Activated T-helper 2 cell treated with anti-CD3 and anti-CD28 coated beads, Interferon-gamma antibody, Interleukin-2, Interleukin-4, amounts not matched to agents 10 μg/mL and 5 μg/mL and 100 μg/mL, durations not matched to agents 14 hours and 24 hours and 36 hours (primary cell): Measurements from ENCODE around the gene SLC19A1. TPM values are rescaled to one million over a fixed set of nuclear protein-coding genes. Genes with fewer than 3 reads are reported as not detected.

Source experiments
- DNase-seq: peaks from one replicate; pipeline ENCODE4 v3.0.0; 2021; ENCODE audit warnings: low spot score
- H3K27ac Mint-ChIP-seq: one replicate; pipeline ENCODE4 v1.8.0; 2021; ENCODE audit warnings: mixed read lengths
- H3K27me3 Mint-ChIP-seq: one replicate; pipeline ENCODE4 v1.8.0; 2021; ENCODE audit warnings: low read depth, mixed read lengths
- H3K36me3 Mint-ChIP-seq: one replicate; pipeline ENCODE4 v1.8.0; 2021; ENCODE audit warnings: low read depth, mixed read lengths
- H3K4me1 Mint-ChIP-seq: one replicate; pipeline ENCODE4 v1.8.0; 2021; ENCODE audit warnings: low read depth, mixed read lengths
- H3K4me3 Mint-ChIP-seq: one replicate; pipeline ENCODE4 v1.8.0; 2021; ENCODE audit warnings: low read depth, mild to moderate bottlenecking, moderate library complexity, mixed read lengths
- H3K9me3 Mint-ChIP-seq: one replicate; pipeline ENCODE4 v1.8.0; 2021; ENCODE audit warnings: mixed read lengths
- intact Hi-C: fragments of 100-400 bp; cut with micrococcal nuclease; formaldehyde crosslinking; loops from one replicate; pipeline ENCODE4 v1.15.1; 2023
- total RNA-seq: library from RNA; stranded (reverse); gene quantifications from 2 replicates; pipeline ENCODE4 v1.2.3, GENCODE V29; 2022

SLC19A1 gene
- total RNA-seq, 1 donor from 2014 or later: 68.1 TPM

DNA sequence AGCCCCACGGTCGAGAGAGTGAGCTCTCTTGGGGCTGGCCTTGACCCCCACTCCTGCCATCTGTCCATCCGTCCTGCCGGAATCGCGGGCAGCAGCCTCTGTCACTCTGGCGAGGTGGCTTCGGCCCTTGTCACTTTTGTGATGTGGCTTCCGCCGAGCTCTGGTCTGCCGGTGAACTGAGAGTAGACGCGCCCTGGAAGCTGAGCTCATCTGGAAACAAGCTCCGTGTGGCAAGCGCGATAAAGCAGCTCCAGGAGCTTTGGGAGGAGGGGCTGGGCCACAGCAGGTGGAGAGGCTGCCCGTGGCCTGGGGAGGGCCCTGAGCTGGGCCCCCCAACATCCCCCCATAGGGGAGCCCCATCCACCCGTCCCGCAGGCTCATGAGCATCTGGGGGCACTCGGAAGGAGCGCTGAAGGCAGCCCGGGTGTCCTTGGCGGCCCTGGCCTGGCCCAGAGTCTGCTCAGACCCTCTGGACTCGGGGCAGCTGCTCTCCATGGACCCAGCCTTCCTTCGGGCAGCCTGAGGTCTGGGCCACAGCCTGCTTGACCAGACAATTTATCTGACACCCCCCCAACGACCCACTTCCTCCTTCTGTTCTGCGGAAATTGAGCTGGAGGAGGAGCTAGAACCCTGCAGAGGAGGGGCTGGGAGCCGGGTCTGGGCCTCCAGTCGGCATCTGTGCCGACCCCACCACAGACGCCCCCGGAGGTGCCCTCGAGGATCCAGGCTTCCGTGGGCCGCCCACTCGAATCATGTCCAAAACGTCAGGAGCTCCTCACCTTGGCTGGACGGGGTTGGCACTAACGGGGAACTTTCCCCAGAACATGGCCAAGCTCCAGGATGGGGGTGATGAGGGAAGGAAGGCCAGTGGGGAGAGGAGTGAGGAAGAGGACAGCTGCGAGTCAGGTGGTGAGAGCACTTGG, 59.1 kb downstream of the SLC19A1 start:
- peak; percentile 52 for DNase-seq
- peak overlapping the region; percentile 18 for H3K4me3 Mint-ChIP-seq
- no peaks in the 10 kb centered on the region for H3K27me3 Mint-ChIP-seq
- intact Hi-C loops: no loop called here
- H3K9me3 Mint-ChIP-seq: no peaks in the 10 kb centered on the region
- H3K36me3 Mint-ChIP-seq: no peaks in the 10 kb centered on the region
- H3K27ac Mint-ChIP-seq: peak overlapping the region; percentile 87
- peaks cover 16% of the 10 kb centered on the region for H3K4me1 Mint-ChIP-seq

GRCh38 chr21:45481977-45482898, 60.0 kb downstream of the SLC19A1 start:
- DNase-seq: no peak
- Mint-ChIP-seq H3K9me3 (no peaks in the 10 kb centered on the region), H3K4me3 (peak overlapping the region; percentile 18), H3K36me3 (no peaks in the 10 kb centered on the region), H3K27ac (peak overlapping the region; percentile 87), H3K4me1 (peaks cover 19% of the 10 kb centered on the region), H3K27me3 (no peaks in the 10 kb centered on the region)
- intact Hi-C loops: no loop called here

DNA sequence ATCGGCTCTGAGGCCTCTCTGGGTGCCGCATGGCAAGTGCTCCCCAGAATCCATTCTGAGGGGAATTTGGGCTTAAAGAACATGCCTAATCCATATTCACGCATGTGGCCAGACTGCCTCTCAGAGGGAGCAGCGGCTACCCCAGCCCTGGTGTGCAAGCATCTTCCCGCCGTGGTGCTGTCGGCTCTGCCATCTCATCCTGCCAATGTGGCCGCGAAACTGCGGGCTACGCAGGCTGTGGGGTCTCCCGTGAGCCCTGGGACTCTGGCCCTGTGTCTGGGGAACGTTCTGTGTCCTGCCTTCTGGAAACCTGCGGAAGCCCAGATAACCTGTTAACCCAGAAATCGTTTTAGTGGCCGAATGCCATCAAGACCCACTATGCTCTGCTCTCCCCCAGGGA, 60.7 kb downstream of the SLC19A1 start:
- Mint-ChIP-seq H3K27ac (no peak overlapping the region), H3K36me3 (no peaks in the 10 kb centered on the region), H3K27me3 (no peaks in the 10 kb centered on the region), H3K4me3 (no peak overlapping the region), H3K9me3 (no peaks in the 10 kb centered on the region), H3K4me1 (peaks cover 21% of the 10 kb centered on the region)
- intact Hi-C loops: no loop called here
- DNase-seq: no peak

DNA sequence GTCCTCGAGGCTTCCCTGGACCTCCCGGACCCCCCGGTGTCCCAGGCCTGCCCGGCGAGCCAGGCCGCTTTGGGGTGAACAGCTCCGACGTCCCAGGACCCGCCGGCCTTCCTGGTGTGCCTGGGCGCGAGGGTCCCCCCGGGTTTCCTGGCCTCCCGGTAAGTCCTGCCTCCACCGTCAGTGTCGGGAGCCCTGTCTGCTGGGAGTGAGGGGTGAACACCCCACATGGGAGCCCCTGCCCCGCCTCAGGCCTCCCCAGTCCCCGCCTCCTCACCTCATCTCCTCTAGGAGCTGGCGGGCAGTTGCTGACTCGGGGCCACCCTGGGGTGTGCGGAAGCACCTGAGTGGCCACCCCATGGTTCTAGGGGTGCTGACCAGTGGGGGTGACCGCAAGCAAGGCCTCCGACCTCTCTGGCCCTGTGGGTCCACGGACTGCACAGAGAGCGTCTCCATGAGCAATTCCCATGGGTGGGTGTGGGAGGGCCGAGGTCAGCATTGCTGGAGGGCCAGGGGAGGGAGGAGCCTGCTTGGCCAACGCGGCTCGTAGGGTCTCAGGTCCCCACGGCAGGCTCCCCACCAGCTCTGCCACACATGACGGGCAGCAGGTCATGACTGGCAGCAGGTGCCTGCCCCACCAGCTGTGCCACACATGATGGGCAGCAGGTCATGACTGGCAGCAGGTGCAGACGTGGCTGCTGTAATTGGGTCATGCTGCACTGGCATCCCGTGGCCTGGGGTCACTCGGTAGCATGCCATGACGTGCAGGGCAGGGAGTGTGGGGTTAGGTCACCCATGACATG, 61.3 kb downstream of the SLC19A1 start:
- H3K4me1 Mint-ChIP-seq: peaks cover 22% of the 10 kb centered on the region
- H3K9me3 Mint-ChIP-seq: no peaks in the 10 kb centered on the region
- no peaks in the 10 kb centered on the region for H3K27me3 Mint-ChIP-seq
- intact Hi-C loops: no loop called here
- H3K36me3 Mint-ChIP-seq: no peaks in the 10 kb centered on the region
- DNase-seq: no peak
- no peak overlapping the region for H3K4me3 Mint-ChIP-seq
- H3K27ac Mint-ChIP-seq: no peak overlapping the region

DNA sequence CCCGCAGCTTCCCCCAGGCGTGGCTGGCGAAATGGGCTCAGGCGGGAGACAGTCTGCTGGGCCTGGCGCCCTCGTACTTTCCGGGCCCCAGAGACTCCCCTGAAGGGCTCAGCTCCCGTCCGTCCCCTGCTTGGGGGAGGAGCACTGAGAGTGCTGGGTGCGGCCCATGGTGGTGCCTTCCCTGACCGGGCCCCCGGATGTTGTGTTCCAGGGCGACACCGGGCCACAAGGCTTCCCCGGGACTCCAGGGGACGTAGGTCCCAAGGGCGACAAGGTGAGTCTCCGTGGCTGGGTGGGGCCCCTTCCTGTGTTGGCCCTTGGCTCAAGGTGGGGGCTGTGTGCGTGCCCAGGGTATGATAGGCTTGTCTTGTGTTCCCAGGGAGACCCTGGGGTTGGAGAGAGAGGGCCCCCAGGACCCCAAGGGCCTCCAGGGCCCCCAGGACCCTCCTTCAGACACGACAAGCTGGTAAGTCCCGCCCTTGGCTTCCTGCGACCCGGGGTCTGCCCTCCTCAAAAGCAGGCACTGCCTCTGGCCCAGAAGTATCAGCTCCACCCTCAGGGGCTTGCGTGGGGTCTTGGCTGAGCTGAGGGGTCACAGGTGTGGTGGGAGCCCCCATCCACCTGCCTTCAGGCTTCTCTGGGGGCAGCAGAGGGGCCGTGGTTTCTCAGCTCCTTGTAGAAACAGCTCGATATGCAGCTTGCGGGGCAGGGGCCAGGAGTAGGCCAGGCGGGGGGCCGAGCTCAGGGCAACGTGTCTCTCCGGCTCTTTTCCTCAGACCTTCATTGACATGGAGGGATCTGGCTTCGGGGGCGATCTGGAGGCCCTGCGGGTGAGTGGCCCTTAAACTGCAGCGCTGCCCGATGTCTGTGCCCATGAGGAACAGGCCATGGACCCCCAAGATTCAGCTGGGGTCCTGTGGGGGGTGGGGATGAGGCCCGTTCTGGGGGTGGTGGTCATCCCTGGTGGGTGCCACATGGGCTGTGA, 62.3 kb downstream of the SLC19A1 start:
- intact Hi-C loops: loop anchor here (2.0 to 5.0 kb wide), 2 partner anchors 72 to 341 kb away; no protein-coding TSS in a partner anchor
- H3K27me3 Mint-ChIP-seq: no peaks in the 10 kb centered on the region
- H3K4me1 Mint-ChIP-seq: peaks cover 22% of the 10 kb centered on the region
- H3K4me3 Mint-ChIP-seq: peak overlapping the region; percentile 40
- DNase-seq: no peak
- no peaks in the 10 kb centered on the region for H3K9me3 Mint-ChIP-seq
- H3K36me3 Mint-ChIP-seq: no peaks in the 10 kb centered on the region
- H3K27ac Mint-ChIP-seq: no peak overlapping the region

DNA sequence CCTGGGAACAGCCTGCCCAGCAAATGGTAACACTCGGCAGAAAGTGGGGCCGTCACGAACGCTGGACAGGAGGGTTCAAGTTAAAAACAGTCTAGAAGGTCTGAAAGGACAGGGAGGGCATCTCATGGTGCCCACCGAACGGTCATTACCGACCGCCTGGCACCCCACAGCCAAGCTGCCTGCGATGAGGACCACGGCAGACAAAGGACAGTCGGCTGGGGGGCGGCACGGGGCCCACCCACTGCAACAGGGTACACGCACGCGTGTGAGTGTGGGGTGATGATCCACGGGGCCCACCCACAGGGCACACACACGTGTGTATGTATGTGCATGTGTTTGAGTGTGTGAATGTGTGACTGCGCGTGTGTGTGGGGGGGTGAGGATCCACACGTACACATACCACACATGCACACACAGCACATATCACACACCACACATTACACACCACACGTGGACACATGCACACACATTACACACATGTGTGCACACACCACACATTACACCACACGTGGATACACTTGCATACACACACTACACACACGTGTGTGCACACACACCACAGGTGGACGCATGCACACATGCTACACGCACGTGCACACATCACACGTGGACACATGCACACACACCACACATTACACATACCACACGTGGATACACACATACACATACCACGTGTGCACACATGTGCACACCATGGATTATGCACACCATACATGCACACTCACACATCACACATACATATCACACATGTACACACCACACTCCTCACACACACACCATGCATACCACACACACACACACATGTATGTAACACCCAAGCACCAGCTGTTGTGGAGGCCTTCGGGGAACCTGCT, 63.2 kb downstream of the SLC19A1 start:
- intact Hi-C loops: loop anchor here (1.0 to 5.0 kb wide), 3 partner anchors 73 to 342 kb away; no protein-coding TSS in a partner anchor
- peaks cover 22% of the 10 kb centered on the region for H3K4me1 Mint-ChIP-seq
- peak overlapping the region; percentile 96 for H3K27ac Mint-ChIP-seq
- H3K9me3 Mint-ChIP-seq: no peaks in the 10 kb centered on the region
- H3K4me3 Mint-ChIP-seq: peak overlapping the region; percentile 83
- DNase-seq: no peak
- H3K27me3 Mint-ChIP-seq: no peaks in the 10 kb centered on the region
- no peaks in the 10 kb centered on the region for H3K36me3 Mint-ChIP-seq

DNA sequence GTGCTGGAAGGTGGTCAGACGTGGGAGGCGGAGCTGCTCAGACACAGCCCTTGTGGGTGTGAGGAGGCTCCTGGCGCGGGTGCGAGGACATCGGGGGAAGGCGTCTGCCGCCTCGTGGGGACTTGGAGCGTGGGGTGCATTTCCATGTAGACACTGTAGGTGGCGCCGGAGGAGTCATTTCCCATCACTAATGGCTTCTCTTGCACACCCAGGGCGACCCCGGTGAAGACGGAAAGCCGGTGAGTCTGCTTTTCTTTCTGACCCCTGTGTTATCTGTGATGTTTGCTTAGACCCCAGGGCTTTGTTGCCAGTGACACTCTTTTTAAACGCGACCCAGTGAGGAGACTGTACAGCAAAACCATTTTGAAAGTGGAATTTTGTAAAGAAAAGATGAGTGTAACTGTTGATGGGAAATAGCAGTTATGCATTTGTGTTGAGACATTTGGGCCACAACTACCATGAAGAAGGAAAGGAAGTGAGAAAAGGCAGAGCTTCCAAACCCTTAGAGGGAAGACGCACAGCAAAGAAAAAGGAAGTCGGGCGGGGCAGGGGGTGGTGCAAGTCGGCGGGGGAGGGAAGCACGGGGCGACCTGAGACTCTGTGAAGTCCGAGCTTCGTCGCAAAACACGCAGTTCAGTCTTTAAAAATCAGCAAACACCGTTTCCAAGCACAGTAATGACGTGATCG, 64.0 kb downstream of the SLC19A1 start:
- H3K4me1 Mint-ChIP-seq: peaks cover 22% of the 10 kb centered on the region
- H3K9me3 Mint-ChIP-seq: no peaks in the 10 kb centered on the region
- H3K36me3 Mint-ChIP-seq: no peaks in the 10 kb centered on the region
- DNase-seq: peak; percentile 73
- H3K27ac Mint-ChIP-seq: peak overlapping the region; percentile 96
- H3K4me3 Mint-ChIP-seq: peak overlapping the region; percentile 83
- intact Hi-C loops: loop anchor here (1.0 to 5.0 kb wide), 3 partner anchors 74 to 343 kb away; no protein-coding TSS in a partner anchor
- no peaks in the 10 kb centered on the region for H3K27me3 Mint-ChIP-seq

DNA sequence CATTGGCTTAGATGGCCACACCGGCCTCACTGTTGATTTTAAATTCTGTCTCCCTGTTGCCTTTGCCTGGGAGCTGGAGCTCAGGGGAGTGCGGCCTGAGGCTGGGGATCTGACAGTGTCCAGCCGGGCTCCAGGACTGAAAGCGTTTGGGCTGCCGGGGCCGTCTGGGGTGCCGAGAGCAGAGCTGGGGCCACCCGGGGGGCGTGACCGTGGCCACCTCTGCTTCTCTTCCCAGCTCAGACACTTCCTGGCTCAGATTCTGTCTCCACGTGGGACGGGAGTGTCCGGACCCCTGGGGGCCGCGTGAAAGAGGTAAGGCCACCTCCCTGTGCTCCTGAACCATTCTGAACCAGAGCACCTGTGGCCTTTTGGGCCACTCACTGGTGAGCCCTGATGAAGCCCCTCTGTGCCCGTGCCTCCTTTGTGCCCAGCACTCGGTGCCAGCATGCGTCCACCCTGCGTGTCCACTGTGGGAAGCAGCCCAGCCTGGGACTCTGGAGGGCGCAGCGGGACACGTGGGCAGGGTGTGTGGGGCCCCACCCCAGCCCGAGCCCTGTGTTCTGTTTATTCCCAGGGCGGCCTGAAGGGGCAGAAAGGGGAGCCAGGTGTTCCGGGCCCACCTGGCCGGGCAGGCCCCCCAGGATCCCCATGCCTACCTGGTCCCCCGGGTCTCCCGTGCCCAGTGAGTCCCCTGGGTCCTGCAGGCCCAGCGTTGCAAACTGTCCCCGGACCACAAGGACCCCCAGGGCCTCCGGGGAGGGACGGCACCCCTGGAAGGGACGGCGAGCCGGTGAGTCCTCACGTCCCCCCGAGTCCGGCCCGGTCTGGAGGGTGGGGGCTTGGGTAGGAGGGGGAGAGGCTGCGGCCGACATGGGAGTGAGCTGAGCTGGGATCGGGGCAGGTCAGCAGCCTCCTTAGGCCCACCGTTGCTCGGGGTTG, 64.8 kb downstream of the SLC19A1 start:
- H3K27me3 Mint-ChIP-seq: no peaks in the 10 kb centered on the region
- H3K36me3 Mint-ChIP-seq: no peaks in the 10 kb centered on the region
- intact Hi-C loops: loop anchor here (1.0 to 5.0 kb wide), 3 partner anchors 75 to 343 kb away; no protein-coding TSS in a partner anchor
- no peak for DNase-seq
- peak overlapping the region; percentile 96 for H3K27ac Mint-ChIP-seq
- H3K9me3 Mint-ChIP-seq: no peaks in the 10 kb centered on the region
- H3K4me3 Mint-ChIP-seq: peak overlapping the region; percentile 83
- peaks cover 19% of the 10 kb centered on the region for H3K4me1 Mint-ChIP-seq

GRCh38 chr21:45476582-45476981, 65.7 kb downstream of the SLC19A1 start:
- Mint-ChIP-seq H3K4me1 (peaks cover 19% of the 10 kb centered on the region), H3K27me3 (no peaks in the 10 kb centered on the region), H3K36me3 (no peaks in the 10 kb centered on the region), H3K4me3 (no peak overlapping the region), H3K27ac (peak overlapping the region; percentile 19), H3K9me3 (no peaks in the 10 kb centered on the region)
- intact Hi-C loops: loop anchor here (5.0 kb wide), 1 partner anchor 76 kb away; no protein-coding TSS in a partner anchor
- DNase-seq: no peak
